Panc1 (cell line): Measurements from ENCODE around the gene PHTF1. TPM values are rescaled to one million over a fixed set of nuclear protein-coding genes. Genes with fewer than 3 reads are reported as not detected.

Source experiments
- ATAC-seq: fragments of 200-7000 bp; cut with Tn5 transposase; 2 replicates; pipeline ENCODE4 v1.9.1; 2020; ENCODE audit warnings: mild to moderate bottlenecking, moderate library complexity
- BruUV-seq: library from RNA; stranded (reverse); fragments of 400-500 nt; replicated peaks from 2 replicates; lab custom pipeline; 2021; lab: Mats Ljungman, UMichigan
- CTCF ChIA-PET: fragments of 300-600 bp; sonication (Branson Sonifier 250); formaldehyde crosslinking; loops from one replicate; lab custom pipeline; 2022; ENCODE audit warnings: antibody characterized with exemption; lab: Charles Lee
- POLR2A ChIA-PET: fragments of 300-600 bp; sonication (Branson Sonifier 250); formaldehyde crosslinking; loops from one replicate; lab custom pipeline; 2022; ENCODE audit warnings: antibody characterized with exemption; lab: Charles Lee
- DNase-seq: peaks from one replicate; pipeline ENCODE4 v3.0.0-alpha.2; 2010; ENCODE audit warnings: low read depth, low spot score
- H3K27ac ChIP-seq: 2 replicates; pipeline ENCODE4 v1.5.1; 2011; ENCODE audit warnings: mild to moderate bottlenecking, low read length, inconsistent platforms
- H3K27me3 ChIP-seq: fragments of 200-500 bp; sonication (Bioruptor generic); 2 replicates; pipeline ENCODE4 v1.6.0; 2014; ENCODE audit warnings: low read length, inconsistent platforms; ENCODE audit not compliant: control insufficient read depth, insufficient read depth
- H3K36me3 ChIP-seq: fragments of 200-500 bp; sonication (Bioruptor generic); 2 replicates; pipeline ENCODE4 v1.5.1; 2014; ENCODE audit warnings: inconsistent platforms, mild to moderate bottlenecking, low read length, moderate library complexity; ENCODE audit not compliant: control insufficient read depth, insufficient read depth
- H3K4me1 ChIP-seq: 2 replicates; pipeline ENCODE4 v1.5.1; 2011; ENCODE audit warnings: inconsistent platforms, mild to moderate bottlenecking, low read length, moderate library complexity; ENCODE audit not compliant: control insufficient read depth, insufficient read depth
- H3K4me3 ChIP-seq, 2 experiments: 2 replicates each; pipeline ENCODE4 v1.5.1; 2011 to 2012; ENCODE audit warnings: low read depth in 2 of 2, low read length in 2 of 2, mild to moderate bottlenecking in 2 of 2, inconsistent platforms in 1 of 2, moderate library complexity in 1 of 2
- H3K9me3 ChIP-seq: fragments of 200-500 bp; sonication (Bioruptor generic); 2 replicates; pipeline ENCODE4 v1.5.1; 2014; ENCODE audit warnings: low read depth, mild to moderate bottlenecking, inconsistent platforms, low read length, moderate library complexity; ENCODE audit not compliant: control insufficient read depth, insufficient read depth
- POLR2AphosphoS5 ChIP-seq: IDR thresholded peaks from 2 replicates; pipeline ENCODE4 v1.6.1; 2012; ENCODE audit warnings: mild to moderate bottlenecking, low read depth, low read length, moderate library complexity
- SIN3A ChIP-seq: IDR thresholded peaks from 2 replicates; pipeline ENCODE4 v1.6.1; 2012; ENCODE audit warnings: low read depth, mild to moderate bottlenecking, low read length, moderate library complexity, borderline replicate concordance; ENCODE audit not compliant: insufficient read depth
- TCF7L2 ChIP-seq: IDR thresholded peaks from 2 replicates; pipeline ENCODE4 v1.6.1; 2011; ENCODE audit warnings: mild to moderate bottlenecking, low read depth, low read length, inconsistent platforms
- in situ Hi-C: cut with HindIII; loops from 2 replicates; pipeline ENCODE4 v1.10.0; 2016; ENCODE audit warnings: low sequenced_read_pairs, low pct_unique_long_range_greater_than_20kb
- intact Hi-C: fragments of 100-400 bp; cut with micrococcal nuclease; formaldehyde crosslinking; loops from one replicate; pipeline ENCODE4 v1.10.0; 2022; ENCODE audit not compliant: unreplicated experiment
- total RNA-seq: library from RNA; stranded (reverse); gene quantifications from one replicate; pipeline ENCODE4 v1.2.1, GENCODE V29; 2021; ENCODE audit not compliant: unreplicated experiment
- TF ChIP-seq, protein P1 (sequence below): fragments of 450-650 bp; IDR thresholded peaks from 2 replicates; pipeline ENCODE4 v1.5.1; 2017; ENCODE audit warnings: mild to moderate bottlenecking
- TF ChIP-seq, protein P2 (sequence below), 2 experiments: IDR thresholded peaks; 2 replicates each; pipeline ENCODE4 v1.6.1; 2011 to 2012; ENCODE audit warnings: low read depth in 2 of 2, control low read depth in 1 of 2, low read length in 1 of 2, mild to moderate bottlenecking in 1 of 2, moderate library complexity in 1 of 2; ENCODE audit not compliant: insufficient read depth in 1 of 2

Gene PHTF1
- total RNA-seq, 1 experiment from 2014 or later, result 32.0 TPM

- Histone ChIP-seq H3K36me3 (peaks cover 12% of the 10 kb centered on the region), H3K4me3 (no peak overlapping the region), H3K27me3 (no peaks in the 10 kb centered on the region), H3K27ac (no peak overlapping the region), H3K4me1 (peaks cover 6% of the 10 kb centered on the region), H3K9me3 (no peaks in the 10 kb centered on the region)
- DNase-seq (no peak), ATAC-seq (no peak)
- intact Hi-C loops, result no loop called here
- no TSS peak for BruUV-seq
- TF ChIP-seq, protein P1, sequence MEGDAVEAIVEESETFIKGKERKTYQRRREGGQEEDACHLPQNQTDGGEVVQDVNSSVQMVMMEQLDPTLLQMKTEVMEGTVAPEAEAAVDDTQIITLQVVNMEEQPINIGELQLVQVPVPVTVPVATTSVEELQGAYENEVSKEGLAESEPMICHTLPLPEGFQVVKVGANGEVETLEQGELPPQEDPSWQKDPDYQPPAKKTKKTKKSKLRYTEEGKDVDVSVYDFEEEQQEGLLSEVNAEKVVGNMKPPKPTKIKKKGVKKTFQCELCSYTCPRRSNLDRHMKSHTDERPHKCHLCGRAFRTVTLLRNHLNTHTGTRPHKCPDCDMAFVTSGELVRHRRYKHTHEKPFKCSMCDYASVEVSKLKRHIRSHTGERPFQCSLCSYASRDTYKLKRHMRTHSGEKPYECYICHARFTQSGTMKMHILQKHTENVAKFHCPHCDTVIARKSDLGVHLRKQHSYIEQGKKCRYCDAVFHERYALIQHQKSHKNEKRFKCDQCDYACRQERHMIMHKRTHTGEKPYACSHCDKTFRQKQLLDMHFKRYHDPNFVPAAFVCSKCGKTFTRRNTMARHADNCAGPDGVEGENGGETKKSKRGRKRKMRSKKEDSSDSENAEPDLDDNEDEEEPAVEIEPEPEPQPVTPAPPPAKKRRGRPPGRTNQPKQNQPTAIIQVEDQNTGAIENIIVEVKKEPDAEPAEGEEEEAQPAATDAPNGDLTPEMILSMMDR, result no peak
- TF ChIP-seq, protein P2, sequence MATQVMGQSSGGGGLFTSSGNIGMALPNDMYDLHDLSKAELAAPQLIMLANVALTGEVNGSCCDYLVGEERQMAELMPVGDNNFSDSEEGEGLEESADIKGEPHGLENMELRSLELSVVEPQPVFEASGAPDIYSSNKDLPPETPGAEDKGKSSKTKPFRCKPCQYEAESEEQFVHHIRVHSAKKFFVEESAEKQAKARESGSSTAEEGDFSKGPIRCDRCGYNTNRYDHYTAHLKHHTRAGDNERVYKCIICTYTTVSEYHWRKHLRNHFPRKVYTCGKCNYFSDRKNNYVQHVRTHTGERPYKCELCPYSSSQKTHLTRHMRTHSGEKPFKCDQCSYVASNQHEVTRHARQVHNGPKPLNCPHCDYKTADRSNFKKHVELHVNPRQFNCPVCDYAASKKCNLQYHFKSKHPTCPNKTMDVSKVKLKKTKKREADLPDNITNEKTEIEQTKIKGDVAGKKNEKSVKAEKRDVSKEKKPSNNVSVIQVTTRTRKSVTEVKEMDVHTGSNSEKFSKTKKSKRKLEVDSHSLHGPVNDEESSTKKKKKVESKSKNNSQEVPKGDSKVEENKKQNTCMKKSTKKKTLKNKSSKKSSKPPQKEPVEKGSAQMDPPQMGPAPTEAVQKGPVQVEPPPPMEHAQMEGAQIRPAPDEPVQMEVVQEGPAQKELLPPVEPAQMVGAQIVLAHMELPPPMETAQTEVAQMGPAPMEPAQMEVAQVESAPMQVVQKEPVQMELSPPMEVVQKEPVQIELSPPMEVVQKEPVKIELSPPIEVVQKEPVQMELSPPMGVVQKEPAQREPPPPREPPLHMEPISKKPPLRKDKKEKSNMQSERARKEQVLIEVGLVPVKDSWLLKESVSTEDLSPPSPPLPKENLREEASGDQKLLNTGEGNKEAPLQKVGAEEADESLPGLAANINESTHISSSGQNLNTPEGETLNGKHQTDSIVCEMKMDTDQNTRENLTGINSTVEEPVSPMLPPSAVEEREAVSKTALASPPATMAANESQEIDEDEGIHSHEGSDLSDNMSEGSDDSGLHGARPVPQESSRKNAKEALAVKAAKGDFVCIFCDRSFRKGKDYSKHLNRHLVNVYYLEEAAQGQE (IDR thresholded peaks at IDR 0.05; ENCODE audit: insufficient read depth in 1 of 2, low read depth in 2 of 2, low read length in 1 of 2), result no peak
- TF ChIP-seq POLR2AphosphoS5 (no peak), SIN3A (no peak), TCF7L2 (no peak)
- ChIA-PET POLR2A (no interaction called here), CTCF (no interaction called here)
- in situ Hi-C loops, result no loop called here
These were observed 2.7 kb upstream of the PHTF1 start for GRCh38 chr1:113761937-113762336.

- TF ChIP-seq SIN3A (no peak), POLR2AphosphoS5 (no peak), TCF7L2 (no peak)
- TF ChIP-seq, protein P1, result no peak
- TF ChIP-seq, protein P2 (IDR thresholded peaks at IDR 0.05; ENCODE audit: insufficient read depth in 1 of 2, low read depth in 2 of 2, low read length in 1 of 2), result no peak
- intact Hi-C loops (no loop called here), in situ Hi-C loops (no loop called here)
- CTCF ChIA-PET, result no interaction called here
- DNase-seq (no peak), ATAC-seq (no peak)
- POLR2A ChIA-PET, result interaction anchor here (0.5 to 0.7 kb wide), 3 partner anchors 12 to 45 kb away, joined by 3 to 16 read pairs (median 5); no protein-coding TSS in a partner anchor
- BruUV-seq, result no TSS peak
- H3K9me3 ChIP-seq, result no peaks in the 10 kb centered on the region
- H3K36me3 ChIP-seq, result peaks cover 5% of the 10 kb centered on the region
- H3K27ac ChIP-seq, result peak overlapping the region; percentile 93
- peak overlapping the region; percentile 54 to 79 for H3K4me3 ChIP-seq
- H3K27me3 ChIP-seq, result no peaks in the 10 kb centered on the region
- H3K4me1 ChIP-seq, result peaks cover 6% of the 10 kb centered on the region
These were observed 1.1 kb upstream of the PHTF1 start for GRCh38 chr1:113760102-113761080.
